Body of pancreas (tissue), 4 donors: ENCODE data around the gene TMEM151A. TPM values are rescaled to one million over a fixed set of nuclear protein-coding genes. Genes with fewer than 3 reads are reported as not detected.
"Not testable (repeated sequence)": the region's sequence is repeated elsewhere in the genome, so short reads cannot be mapped to it uniquely, and the experiment has no call there.

Source experiments
- ATAC-seq: fragments of 150-250 bp; one replicate; pipeline ENCODE4 v1.9.1; 2016
- DNase-seq, 4 donors: peaks; one replicate each; pipeline ENCODE4 v3.0.0-alpha.2; 2019
- H3K27ac ChIP-seq, 4 donors: fragments of 200-600 bp; sonication (generic); 1 replicate in 3 of 4; 2 replicates in 1 of 4; pipeline versions ENCODE4 v1.5.1 to v1.6.1; 2016 to 2019; ENCODE audit warnings: mild to moderate bottlenecking in 1 of 4, mixed read lengths in 1 of 4, moderate library complexity in 1 of 4
- H3K27me3 ChIP-seq, 2 donors: fragments of 200-600 bp; sonication (generic); one replicate each; pipeline ENCODE4 v1.6.0; 2016; ENCODE audit warnings: mild to moderate bottlenecking in 1 of 2
- H3K36me3 ChIP-seq, 2 donors: fragments of 200-600 bp; sonication (generic); replicated peaks in 1 of 2; 2 replicates each; pipeline ENCODE4 v1.5.1; 2016; ENCODE audit warnings: low read depth in 2 of 2; ENCODE audit not compliant: insufficient read depth in 1 of 2
- H3K4me1 ChIP-seq: fragments of 200-600 bp; sonication (generic); one replicate; pipeline ENCODE4 v1.6.0; 2016
- H3K4me3 ChIP-seq, 2 donors: fragments of 200-600 bp; sonication (generic); 1 replicate in 1 of 2; 2 replicates in 1 of 2; pipeline ENCODE4 v1.5.1; 2016 to 2019
- H3K9me3 ChIP-seq, 3 donors: fragments of 200-600 bp; sonication (generic); 1 replicate in 2 of 3; 2 replicates in 1 of 3; pipeline ENCODE4 v1.5.1; 2016
- CTCF ChIP-seq, 7 experiments: fragments of 450-650 bp in 4 of 7; fragments of 200-600 bp in 3 of 7; sonication (generic) in 3 of 7; IDR thresholded peaks; one replicate each; pipeline ENCODE4 v1.5.1; 2016 to 2019; ENCODE audit warnings: antibody characterized with exemption in 7 of 7
- POLR2A ChIP-seq, 3 donors: fragments of 450-650 bp; IDR thresholded peaks; one replicate each; pipeline ENCODE4 v1.6.1; 2016; ENCODE audit warnings: antibody characterized with exemption in 3 of 3, mild to moderate bottlenecking in 2 of 3
- WGBS, 2 donors: methylation state at CpG; one replicate each; pipeline ENCODE4 v1.1.5; 2017; 5-methylcytosine and 5-hydroxymethylcytosine counted together
- intact Hi-C: fragments of 100-400 bp; cut with DNase I; formaldehyde crosslinking; loops from one replicate; pipeline ENCODE4 v1.15.1; 2023
- total RNA-seq, 2 donors: library from RNA; depleted of rRNA; stranded (reverse); fragments of >200 nt; gene quantifications; one replicate each; pipeline ENCODE4 v1.1.0, GENCODE V29; 2016

TMEM151A gene
- total RNA-seq, 2 donors from 2014 or later = 1.6 to 2.1 TPM

DNA sequence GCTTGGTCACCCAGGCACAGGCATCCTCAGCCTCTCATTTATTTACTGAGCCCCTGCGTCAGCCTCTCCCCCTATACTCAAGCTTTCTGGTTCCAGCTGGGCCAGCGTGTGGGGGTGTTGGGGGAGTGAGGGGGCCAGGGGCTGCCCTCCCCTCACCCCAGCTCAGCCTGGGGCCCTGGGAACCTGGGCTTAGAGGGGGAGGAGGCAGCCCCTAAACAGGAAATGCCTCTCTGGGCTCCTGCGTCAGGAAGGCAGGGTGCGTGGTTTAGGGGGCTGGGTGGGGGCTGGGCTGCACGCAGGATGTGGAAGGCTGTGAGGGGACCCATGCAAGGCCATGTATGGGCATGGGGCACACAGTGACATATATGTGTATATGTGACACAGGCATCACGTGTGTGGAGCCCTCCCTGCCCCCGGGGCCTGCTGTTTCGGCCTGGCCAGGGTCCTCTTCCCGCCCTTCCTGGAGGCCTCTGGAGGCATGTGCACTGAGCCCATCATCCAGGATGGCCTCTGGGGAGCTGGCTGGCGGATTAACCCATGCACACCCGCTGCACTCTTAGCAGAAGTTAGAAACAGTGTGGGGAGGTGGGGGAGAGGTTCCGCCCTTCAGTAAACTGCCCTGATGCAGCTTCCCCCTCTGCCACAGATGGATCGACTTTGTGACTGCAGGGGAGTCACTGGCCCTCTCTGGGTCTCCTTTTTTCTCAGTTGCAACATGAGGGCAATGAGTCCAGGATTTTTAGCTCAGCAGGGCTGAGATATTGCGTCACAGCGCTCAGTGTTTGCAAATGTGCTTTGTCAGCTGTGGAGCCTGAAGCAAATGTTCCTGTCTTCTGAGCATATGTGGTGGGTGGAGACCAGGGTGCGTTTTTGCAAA lies 26.3 kb downstream of the TMEM151A start:
- Histone ChIP-seq H3K4me3 (no peak overlapping the region), H3K27me3 (no peaks in the 10 kb centered on the region), H3K36me3 (no peaks in the 10 kb centered on the region), H3K27ac (peak overlapping the region in 2 of 4 donors; percentile 65 to 67), H3K4me1 (peaks cover 10% of the 10 kb centered on the region), H3K9me3 (no peaks in the 10 kb centered on the region)
- WGBS, 2 donors = 49 to 53% methylated on average over 9 to 13 of the region's 16 CpGs
- TF ChIP-seq POLR2A (IDR thresholded peaks at IDR 0.05) (no peak), CTCF (IDR thresholded peaks at IDR 0.05) (no peak)
- DNase-seq (peak; percentile 31 to 79 (median 42)), ATAC-seq (peak; percentile 21)
- intact Hi-C loops = no loop called here

DNA sequence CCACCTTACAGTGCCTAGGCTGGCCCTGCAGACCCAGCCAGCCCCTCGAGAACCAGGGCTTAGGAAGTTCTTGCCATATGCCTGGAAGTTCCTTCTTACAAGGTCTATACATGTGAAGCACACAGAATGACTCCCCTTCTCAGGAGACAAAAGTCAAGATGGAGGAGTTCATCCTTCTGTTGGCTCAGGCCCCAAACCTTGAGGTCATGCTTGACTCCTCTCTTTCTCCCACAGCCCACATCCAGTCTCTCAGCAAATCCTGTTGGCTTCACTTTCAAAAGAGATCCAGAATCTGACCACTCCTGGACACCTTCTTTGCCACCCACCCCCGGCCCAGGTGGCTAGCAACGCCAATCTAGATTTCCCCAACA lies 26.9 kb downstream of the TMEM151A start:
- Histone ChIP-seq H3K36me3 (no peaks in the 10 kb centered on the region), H3K4me3 (no peak overlapping the region), H3K27me3 (no peaks in the 10 kb centered on the region), H3K27ac (peak overlapping the region in 2 of 4 donors; percentile 65 to 67), H3K4me1 (peaks cover 5% of the 10 kb centered on the region), H3K9me3 (no peaks in the 10 kb centered on the region)
- intact Hi-C loops = no loop called here
- 63 to 69% methylated on average over 3 of the region's 3 CpGs for WGBS, 2 donors
- ATAC-seq (no peak), DNase-seq (no peak)
- TF ChIP-seq CTCF (IDR thresholded peaks at IDR 0.05) = no peak
- TF ChIP-seq POLR2A (IDR thresholded peaks at IDR 0.05) = no peak

GRCh38 chr11:66320289-66320688 lies 28.6 kb downstream of the TMEM151A start:
- ATAC-seq, intact Hi-C loops: not testable (repeated sequence)

DNA sequence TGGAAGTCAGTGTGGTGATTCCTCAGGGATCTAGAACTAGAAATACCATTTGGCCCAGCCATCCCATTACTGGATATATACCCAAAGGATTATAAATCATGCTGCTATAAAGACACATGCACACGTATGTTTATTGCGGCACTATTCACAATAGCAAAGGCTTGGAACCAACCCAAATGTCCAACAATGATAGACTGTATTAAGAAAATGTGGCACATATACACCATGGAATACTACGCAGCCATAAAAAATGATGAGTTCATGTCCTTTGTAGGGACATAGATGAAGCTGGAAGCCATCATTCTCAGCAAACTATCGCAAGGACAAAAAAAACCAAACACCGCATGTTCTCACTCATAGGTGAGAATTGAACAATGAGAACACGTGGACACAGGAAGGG lies 29.1 kb downstream of the TMEM151A start:
- ATAC-seq = not testable (repeated sequence)

More at GRCh38 chr11:66320289-66320688, 28.6 kb downstream of the TMEM151A start:
- not testable (repeated sequence) for H3K4me1 ChIP-seq, H3K36me3 ChIP-seq, H3K27me3 ChIP-seq, DNase-seq, H3K4me3 ChIP-seq, H3K27ac ChIP-seq, H3K9me3 ChIP-seq
- 71 to 79% methylated on average over 2 of the region's 2 CpGs for WGBS, 2 donors

GRCh38 chr11:66321606-66322005 lies 29.9 kb downstream of the TMEM151A start:
- intact Hi-C loops = no loop called here
- DNase-seq (no peak), ATAC-seq (no peak)
- H3K27ac ChIP-seq = no peak overlapping the region
- H3K27me3 ChIP-seq = no peaks in the 10 kb centered on the region
- WGBS, 2 donors = 81 to 84% methylated on average over 3 to 4 of the region's 4 CpGs
- no peak overlapping the region for H3K4me3 ChIP-seq
- TF ChIP-seq POLR2A (IDR thresholded peaks at IDR 0.05) (no peak), CTCF (IDR thresholded peaks at IDR 0.05) (no peak)
- no peaks in the 10 kb centered on the region for H3K9me3 ChIP-seq
- H3K36me3 ChIP-seq = no peaks in the 10 kb centered on the region
- peaks cover 5% of the 10 kb centered on the region for H3K4me1 ChIP-seq

More for the DNA sequence above, 29.1 kb downstream of the TMEM151A start:
- H3K9me3 ChIP-seq, H3K36me3 ChIP-seq, H3K4me3 ChIP-seq, DNase-seq, H3K27me3 ChIP-seq, intact Hi-C loops, H3K27ac ChIP-seq, H3K4me1 ChIP-seq: not testable (repeated sequence)
- 89 to 94% methylated on average over 6 of the region's 6 CpGs for WGBS, 2 donors
